ENCODE measurements around the gene KRTAP10-11.

DNA sequence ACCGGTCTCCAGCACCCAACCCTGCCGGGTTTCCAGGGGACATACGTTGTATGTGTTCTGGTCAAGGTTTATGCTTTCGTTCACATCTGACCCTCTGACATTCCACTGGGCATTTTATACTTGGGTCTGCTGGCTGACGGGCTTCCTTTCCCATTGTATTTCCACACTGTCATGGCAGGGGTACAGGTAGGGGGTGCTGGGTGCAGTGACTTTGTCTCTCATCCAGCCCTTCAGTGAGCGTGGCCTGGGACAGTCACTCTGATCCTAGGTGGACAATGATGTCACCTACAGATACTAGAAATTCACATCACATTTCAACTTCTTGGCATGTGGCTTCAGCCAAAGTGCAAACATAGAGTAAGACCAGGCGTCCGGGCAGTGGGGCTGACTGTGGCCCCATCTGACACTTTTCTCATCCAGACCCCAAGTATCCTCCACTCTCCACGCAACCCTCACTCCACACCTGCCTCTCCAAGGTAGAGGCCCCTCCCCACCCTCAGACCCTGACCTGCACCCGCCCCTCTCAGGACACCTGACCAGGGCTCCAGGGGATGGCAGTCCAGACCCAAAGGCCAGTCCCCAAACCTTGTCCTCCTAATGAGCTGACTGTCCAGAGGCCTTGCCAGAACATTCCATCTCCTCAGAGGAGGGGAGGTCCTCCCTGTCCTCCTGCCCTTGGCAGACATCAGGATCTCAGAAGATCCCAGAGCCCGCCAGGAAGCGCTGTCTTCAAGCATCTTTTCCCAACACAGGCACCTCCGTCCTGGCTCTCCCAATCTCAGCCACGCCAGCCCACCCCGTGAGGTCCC, 9.8 kb upstream of the KRTAP10-11 start:
- TF ChIP-seq, protein P1, sequence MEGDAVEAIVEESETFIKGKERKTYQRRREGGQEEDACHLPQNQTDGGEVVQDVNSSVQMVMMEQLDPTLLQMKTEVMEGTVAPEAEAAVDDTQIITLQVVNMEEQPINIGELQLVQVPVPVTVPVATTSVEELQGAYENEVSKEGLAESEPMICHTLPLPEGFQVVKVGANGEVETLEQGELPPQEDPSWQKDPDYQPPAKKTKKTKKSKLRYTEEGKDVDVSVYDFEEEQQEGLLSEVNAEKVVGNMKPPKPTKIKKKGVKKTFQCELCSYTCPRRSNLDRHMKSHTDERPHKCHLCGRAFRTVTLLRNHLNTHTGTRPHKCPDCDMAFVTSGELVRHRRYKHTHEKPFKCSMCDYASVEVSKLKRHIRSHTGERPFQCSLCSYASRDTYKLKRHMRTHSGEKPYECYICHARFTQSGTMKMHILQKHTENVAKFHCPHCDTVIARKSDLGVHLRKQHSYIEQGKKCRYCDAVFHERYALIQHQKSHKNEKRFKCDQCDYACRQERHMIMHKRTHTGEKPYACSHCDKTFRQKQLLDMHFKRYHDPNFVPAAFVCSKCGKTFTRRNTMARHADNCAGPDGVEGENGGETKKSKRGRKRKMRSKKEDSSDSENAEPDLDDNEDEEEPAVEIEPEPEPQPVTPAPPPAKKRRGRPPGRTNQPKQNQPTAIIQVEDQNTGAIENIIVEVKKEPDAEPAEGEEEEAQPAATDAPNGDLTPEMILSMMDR (IDR thresholded peaks at IDR 0.05): no peak
- TF ChIP-seq EZH2 (IDR thresholded peaks at IDR 0.05; ENCODE audit: borderline replicate concordance, insufficient read depth, low read depth, low read length, poor library complexity, severe bottlenecking): no peak

Data from B cell (primary cell).